Loucy (cell line): ENCODE measurements around the gene CPT1B.

Source experiments
- H2AFZ ChIP-seq: fragments of 200-600 bp; sonication (generic); 2 replicates; pipeline ENCODE4 v1.6.0; 2016; ENCODE audit warnings: antibody characterized with exemption, mild to moderate bottlenecking, low read length, moderate library complexity
- H3F3A ChIP-seq: fragments of 200-600 bp; 2 replicates; pipeline ENCODE4 v1.6.0; 2016; ENCODE audit warnings: antibody characterized with exemption, low read depth, mild to moderate bottlenecking
- H3K27me3 ChIP-seq: fragments of 200-600 bp; sonication (generic); 2 replicates; pipeline ENCODE4 v1.6.1; 2014; ENCODE audit warnings: low read length, mild to moderate bottlenecking; ENCODE audit not compliant: insufficient read depth, poor library complexity, severe bottlenecking
- H3K36me3 ChIP-seq: fragments of 200-600 bp; sonication (generic); 2 replicates; pipeline ENCODE4 v1.6.1; 2016; ENCODE audit warnings: low read length; ENCODE audit not compliant: insufficient read depth
- H3K4me1 ChIP-seq: fragments of 200-600 bp; sonication (generic); 2 replicates; pipeline ENCODE4 v1.5.1; 2014; ENCODE audit warnings: low read length, mild to moderate bottlenecking; ENCODE audit not compliant: insufficient read depth, poor library complexity, severe bottlenecking
- H3K4me2 ChIP-seq: fragments of 200-600 bp; sonication (generic); 2 replicates; pipeline ENCODE4 v1.6.0; 2014; ENCODE audit warnings: antibody characterized with exemption, low read length, low read depth, mild to moderate bottlenecking; ENCODE audit not compliant: poor library complexity, severe bottlenecking
- H3K4me3 ChIP-seq: fragments of 200-600 bp; sonication (generic); 2 replicates; pipeline ENCODE4 v1.5.1; 2014; ENCODE audit warnings: low read length, mild to moderate bottlenecking, mixed read lengths; ENCODE audit not compliant: poor library complexity, severe bottlenecking
- H3K79me2 ChIP-seq: fragments of 200-600 bp; sonication (generic); 2 replicates; pipeline ENCODE4 v1.6.1; 2014; ENCODE audit warnings: low read length; ENCODE audit not compliant: insufficient read depth
- H3K9ac ChIP-seq: fragments of 200-600 bp; sonication (generic); 2 replicates; pipeline ENCODE4 v1.6.0; 2014; ENCODE audit warnings: mild to moderate bottlenecking, low read depth, low read length, moderate library complexity; ENCODE audit not compliant: poor library complexity, severe bottlenecking
- H3K9me2 ChIP-seq: fragments of 200-600 bp; sonication (generic); replicated peaks from 2 replicates; pipeline ENCODE4 v1.6.1; 2016; ENCODE audit warnings: low read depth, low read length, mixed read lengths
- H3K9me3 ChIP-seq: fragments of 200-600 bp; sonication (generic); 2 replicates; pipeline ENCODE4 v1.6.1; 2014; ENCODE audit warnings: mild to moderate bottlenecking, antibody characterized with exemption, low read length, low read depth; ENCODE audit not compliant: insufficient read depth
- H4K20me1 ChIP-seq: fragments of 200-600 bp; sonication (generic); 2 replicates; pipeline ENCODE4 v1.6.0; 2014; ENCODE audit warnings: antibody characterized with exemption, low read length, mild to moderate bottlenecking; ENCODE audit not compliant: insufficient read depth, poor library complexity, severe bottlenecking
- EZH2phosphoT487 ChIP-seq: fragments of 200-600 bp; IDR thresholded peaks from 2 replicates; pipeline ENCODE4 v1.6.1; 2018; ENCODE audit warnings: antibody characterized with exemption, mild to moderate bottlenecking, moderate library complexity, borderline replicate concordance
- TF ChIP-seq, protein P1 (sequence below): fragments of 200-600 bp; sonication (generic); conservative IDR thresholded peaks from 2 replicates; pipeline ENCODE4 v1.5.1; 2014; ENCODE audit warnings: mild to moderate bottlenecking, antibody characterized with exemption, low read length

CPT1B gene

DNA sequence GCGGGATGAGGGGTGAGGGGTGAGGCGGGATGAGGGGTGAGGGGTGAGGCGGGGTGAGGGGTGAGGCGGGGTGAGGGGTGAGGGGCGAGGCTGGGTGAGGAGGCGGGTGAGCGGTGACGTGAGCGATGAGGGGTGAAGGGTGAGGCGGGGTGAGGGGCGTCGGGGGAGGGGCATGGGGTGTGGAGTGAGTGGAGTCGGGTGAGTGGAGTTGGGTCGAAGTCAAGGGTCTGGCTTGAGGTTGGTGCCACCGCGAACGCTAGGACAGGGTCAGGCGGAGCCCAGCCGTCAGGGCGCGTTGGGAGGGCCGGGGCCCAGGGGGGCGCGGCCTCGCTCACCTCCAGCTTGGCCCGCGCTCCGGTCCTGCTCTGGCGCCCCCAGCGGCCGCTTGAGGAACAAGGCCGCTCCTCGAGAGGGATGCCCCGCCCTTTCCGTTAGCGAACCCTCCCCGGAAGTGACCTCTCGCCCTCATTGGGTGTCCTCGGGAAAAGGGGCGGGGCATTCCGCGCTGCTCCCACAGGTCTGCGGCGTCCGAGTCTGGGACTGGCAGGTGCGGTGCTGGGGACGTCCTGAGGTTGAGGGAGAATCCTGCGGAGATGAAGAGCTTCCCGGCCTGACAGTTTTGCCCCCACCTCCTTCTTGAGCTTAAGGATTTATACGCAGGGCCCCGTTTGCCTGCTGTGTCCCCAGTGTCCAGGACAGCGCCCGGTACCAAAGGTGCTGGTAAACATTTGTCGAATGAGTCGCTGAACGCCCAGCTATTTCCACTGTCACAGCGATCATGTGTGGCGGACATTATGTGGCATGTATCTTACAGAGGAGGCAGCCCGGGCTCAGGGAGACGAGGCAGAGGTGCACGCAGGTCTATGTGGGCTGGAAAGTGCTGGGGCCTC is 15.5 kb downstream of the CPT1B start, which contains the start of gene SYCE3:
Gene SYCE3, minus strand, starts transcription at position 397 of the 890 bp plus-strand sequence. CDS start 6,514 bp downstream, outside the sequence.
- peak within 1 kb of the TSS; percentile 28 for H3K9ac ChIP-seq

DNA sequence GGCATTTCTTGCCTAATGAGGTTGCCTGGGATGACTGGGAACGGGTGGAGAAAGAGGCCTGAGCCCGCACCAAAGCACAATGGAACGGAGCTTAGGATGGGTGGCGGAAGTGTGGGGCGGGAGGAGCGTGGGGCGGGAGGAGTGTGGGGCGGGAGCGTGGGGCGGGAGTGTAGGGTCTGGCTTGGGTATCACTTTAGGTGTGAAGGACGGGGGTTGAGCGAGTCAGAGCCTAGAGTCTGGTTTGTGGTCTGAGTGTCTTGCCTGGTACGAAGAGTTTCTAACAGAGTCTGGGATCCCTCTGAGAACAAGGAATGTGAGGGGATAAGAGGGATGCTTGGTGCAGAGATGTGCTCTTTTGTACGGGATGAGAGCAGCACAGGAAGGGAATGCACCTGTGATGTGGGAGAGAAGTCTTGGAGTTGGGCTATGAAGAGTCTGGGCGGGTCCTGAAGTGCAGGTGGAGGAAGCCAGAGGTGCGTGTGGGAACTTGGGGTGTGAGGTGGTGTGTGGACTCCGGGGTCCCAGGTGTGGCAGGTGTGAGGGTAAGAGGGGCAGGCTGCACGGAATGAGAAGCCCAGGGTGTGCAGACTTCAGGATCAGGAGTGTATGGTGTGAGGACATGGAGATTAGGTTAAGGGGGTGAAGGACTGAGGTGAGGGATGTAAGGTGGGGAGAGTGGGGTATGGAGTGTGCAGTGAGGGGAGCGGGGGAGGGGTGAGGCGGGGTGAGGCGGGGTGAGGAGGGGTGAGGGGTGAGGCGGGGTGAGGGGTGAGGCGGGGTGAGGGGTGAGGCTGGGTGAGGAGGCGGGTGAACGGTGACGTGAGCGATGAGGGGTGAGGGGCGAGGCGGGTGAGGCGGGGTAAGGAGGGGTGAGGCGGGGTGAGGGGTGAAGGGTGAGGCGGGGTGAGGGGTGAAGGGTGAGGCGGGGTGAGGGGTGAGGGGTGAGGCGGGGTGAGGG is 16.5 kb downstream of the CPT1B start:
- Histone ChIP-seq H3K4me2 (no peak overlapping the region), H3K4me3 (no peak overlapping the region), H2AFZ (no peak overlapping the region), H3K9me2 (no peaks in the 10 kb centered on the region), H3F3A (no peaks in the 10 kb centered on the region), H3K9me3 (no peaks in the 10 kb centered on the region), H3K79me2 (no peaks in the 10 kb centered on the region), H4K20me1 (no peaks in the 10 kb centered on the region), H3K36me3 (no peaks in the 10 kb centered on the region), H3K27me3 (no peaks in the 10 kb centered on the region), H3K4me1 (peaks cover 10% of the 10 kb centered on the region), H3K9ac (no peak overlapping the region)
- TF ChIP-seq, protein P1, sequence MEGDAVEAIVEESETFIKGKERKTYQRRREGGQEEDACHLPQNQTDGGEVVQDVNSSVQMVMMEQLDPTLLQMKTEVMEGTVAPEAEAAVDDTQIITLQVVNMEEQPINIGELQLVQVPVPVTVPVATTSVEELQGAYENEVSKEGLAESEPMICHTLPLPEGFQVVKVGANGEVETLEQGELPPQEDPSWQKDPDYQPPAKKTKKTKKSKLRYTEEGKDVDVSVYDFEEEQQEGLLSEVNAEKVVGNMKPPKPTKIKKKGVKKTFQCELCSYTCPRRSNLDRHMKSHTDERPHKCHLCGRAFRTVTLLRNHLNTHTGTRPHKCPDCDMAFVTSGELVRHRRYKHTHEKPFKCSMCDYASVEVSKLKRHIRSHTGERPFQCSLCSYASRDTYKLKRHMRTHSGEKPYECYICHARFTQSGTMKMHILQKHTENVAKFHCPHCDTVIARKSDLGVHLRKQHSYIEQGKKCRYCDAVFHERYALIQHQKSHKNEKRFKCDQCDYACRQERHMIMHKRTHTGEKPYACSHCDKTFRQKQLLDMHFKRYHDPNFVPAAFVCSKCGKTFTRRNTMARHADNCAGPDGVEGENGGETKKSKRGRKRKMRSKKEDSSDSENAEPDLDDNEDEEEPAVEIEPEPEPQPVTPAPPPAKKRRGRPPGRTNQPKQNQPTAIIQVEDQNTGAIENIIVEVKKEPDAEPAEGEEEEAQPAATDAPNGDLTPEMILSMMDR: no peak
- TF ChIP-seq EZH2phosphoT487: no peak

More for the DNA sequence above, 15.5 kb downstream of the CPT1B start, which contains the start of gene SYCE3:
- Histone ChIP-seq H3F3A (no peaks in the 10 kb centered on the region), H3K79me2 (no peaks in the 10 kb centered on the region), H2AFZ (peak within 1 kb of the TSS; percentile 77), H3K4me1 (peaks cover 10% of the 10 kb centered on the region), H3K4me3 (peak within 1 kb of the TSS; percentile 73), H3K9me2 (no peaks in the 10 kb centered on the region), H4K20me1 (no peaks in the 10 kb centered on the region), H3K9me3 (no peaks in the 10 kb centered on the region), H3K4me2 (peak within 1 kb of the TSS; percentile 83), H3K36me3 (no peaks in the 10 kb centered on the region), H3K27me3 (no peaks in the 10 kb centered on the region)
- TF ChIP-seq, protein P1: peak; percentile 70
- no peak for TF ChIP-seq EZH2phosphoT487

DNA sequence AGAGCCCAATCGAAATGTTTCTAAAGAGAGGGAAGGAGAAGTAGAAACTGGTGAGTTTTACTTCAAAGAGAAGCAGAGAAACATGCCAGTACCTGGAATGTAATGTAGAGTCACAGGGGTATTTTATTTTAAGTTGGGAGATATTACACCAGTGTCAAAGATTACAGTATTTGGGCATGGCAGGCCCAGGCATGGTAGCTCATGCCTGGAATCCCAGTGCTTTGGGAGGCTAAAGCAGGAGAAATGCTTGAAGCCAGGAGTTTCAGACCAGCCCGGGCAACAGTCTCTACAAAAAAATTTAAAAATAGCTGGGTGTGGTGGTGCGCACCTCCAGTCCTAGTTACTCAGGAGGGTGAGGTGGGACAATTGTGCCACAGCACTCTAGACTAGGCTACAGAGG is 18.2 kb downstream of the CPT1B start:
- no peak overlapping the region for H3K9ac ChIP-seq
- H3K4me1 ChIP-seq: peaks cover 10% of the 10 kb centered on the region
- no peak overlapping the region for H2AFZ ChIP-seq
- H3K36me3 ChIP-seq: no peaks in the 10 kb centered on the region
- H3K79me2 ChIP-seq: no peaks in the 10 kb centered on the region
- no peaks in the 10 kb centered on the region for H4K20me1 ChIP-seq
- TF ChIP-seq, protein P1: no peak
- TF ChIP-seq EZH2phosphoT487: no peak
- no peaks in the 10 kb centered on the region for H3K9me2 ChIP-seq
- H3F3A ChIP-seq: no peaks in the 10 kb centered on the region
- no peak overlapping the region for H3K4me2 ChIP-seq
- H3K27me3 ChIP-seq: no peaks in the 10 kb centered on the region
- no peak overlapping the region for H3K4me3 ChIP-seq
- H3K9me3 ChIP-seq: no peaks in the 10 kb centered on the region
